Measurements from ENCODE around the gene SLC6A20.

- no peak for TF ChIP-seq POLR2A (IDR thresholded peaks at IDR 0.05)
- TF ChIP-seq CTCF (IDR thresholded peaks at IDR 0.05): no peak
These were observed 30.4 kb downstream of the SLC6A20 start for GRCh38 chr3:45765958-45766357.

Measured in gastroesophageal sphincter (tissue), 3 donors.